A673 (cell line): ENCODE measurements around the gene SLIT3. TPM values are rescaled to one million over a fixed set of nuclear protein-coding genes. Genes with fewer than 3 reads are reported as not detected.

Experiments used
- BruUV-seq: library from RNA; stranded (reverse); fragments of 400-500 nt; replicated peaks from 2 replicates; lab custom pipeline; 2021; lab: Mats Ljungman, UMichigan
- CTCF ChIA-PET: fragments of 300-600 bp; sonication (Branson Sonifier 250); formaldehyde crosslinking; loops from one replicate; lab custom pipeline; 2022; ENCODE audit warnings: antibody characterized with exemption; lab: Charles Lee
- POLR2A ChIA-PET: fragments of 300-600 bp; sonication (Branson Sonifier 250); formaldehyde crosslinking; loops from one replicate; lab custom pipeline; 2022; ENCODE audit warnings: antibody characterized with exemption; ENCODE audit not compliant: low non-redundant PET; lab: Charles Lee
- DNase-seq: peaks from one replicate; pipeline ENCODE4 v3.0.0-alpha.2; 2015; ENCODE audit warnings: low spot score
- H3K27ac ChIP-seq: fragments of 200-600 bp; sonication (generic); 2 replicates; pipeline ENCODE4 v1.5.1; 2016; ENCODE audit warnings: mixed run types, low read depth, mild to moderate bottlenecking, mixed read lengths, antibody characterized with exemption, low read length; ENCODE audit not compliant: poor library complexity, severe bottlenecking
- H3K27me3 ChIP-seq: fragments of 200-600 bp; sonication (generic); replicated peaks from 2 replicates; pipeline ENCODE4 v1.6.1; 2017; ENCODE audit warnings: mixed run types, low read depth, mild to moderate bottlenecking, mixed read lengths, antibody characterized with exemption, low read length; ENCODE audit not compliant: insufficient read depth, poor library complexity
- H3K36me3 ChIP-seq: fragments of 200-600 bp; sonication (generic); 2 replicates; pipeline ENCODE4 v1.6.1; 2016; ENCODE audit warnings: mixed run types, mild to moderate bottlenecking, mixed read lengths, antibody characterized with exemption, low read length; ENCODE audit not compliant: insufficient read depth, poor library complexity, severe bottlenecking
- H3K4me1 ChIP-seq: fragments of 200-600 bp; sonication (generic); 2 replicates; pipeline ENCODE4 v1.6.1; 2017; ENCODE audit warnings: mixed run types, mild to moderate bottlenecking, mixed read lengths, antibody characterized with exemption, low read length; ENCODE audit not compliant: insufficient read depth, poor library complexity, severe bottlenecking
- H3K4me3 ChIP-seq: fragments of 200-600 bp; sonication (generic); 2 replicates; pipeline ENCODE4 v1.5.1; 2016; ENCODE audit warnings: low read depth, mixed run types, mild to moderate bottlenecking, mixed read lengths, low read length; ENCODE audit not compliant: poor library complexity, severe bottlenecking
- H3K9me3 ChIP-seq: fragments of 200-600 bp; sonication (generic); 2 replicates; pipeline ENCODE4 v1.6.1; 2016; ENCODE audit warnings: mixed run types, low read depth, mild to moderate bottlenecking, mixed read lengths, antibody characterized with exemption, low read length; ENCODE audit not compliant: poor library complexity, severe bottlenecking
- CTCF ChIP-seq: fragments of 300-800, 200-600 bp; sonication (generic); conservative IDR thresholded peaks from 2 replicates; pipeline ENCODE4 v1.5.1; 2017; ENCODE audit warnings: low read depth, mild to moderate bottlenecking, antibody characterized with exemption, low read length, moderate library complexity, mixed read lengths
- EZH2 ChIP-seq: fragments of 200-600 bp; sonication (generic); IDR thresholded peaks from 2 replicates; pipeline ENCODE4 v1.6.1; 2017; ENCODE audit warnings: borderline replicate concordance, low read depth, mild to moderate bottlenecking, mixed read lengths, antibody characterized with exemption, low read length; ENCODE audit not compliant: poor library complexity, severe bottlenecking
- intact Hi-C: fragments of 100-400 bp; cut with micrococcal nuclease; formaldehyde crosslinking; loops from one replicate; pipeline ENCODE4 v1.10.0; 2022; ENCODE audit not compliant: unreplicated experiment
- total RNA-seq: library from RNA; stranded (reverse); gene quantifications from 2 replicates; pipeline ENCODE4 v1.2.3, GENCODE V29; 2021

SLIT3 gene
- total RNA-seq, 1 experiment from 2014 or later = not detected

GRCh38 chr5:169339869-169340268 lies 38.9 kb upstream of the SLIT3 start:
- TF ChIP-seq CTCF = no peak
- no peak for TF ChIP-seq EZH2
- peaks cover 22% of the 10 kb centered on the region for H3K27me3 ChIP-seq
- CTCF ChIA-PET = no interaction called here

GRCh38 chr5:169336242-169336641 lies 35.3 kb upstream of the SLIT3 start:
- POLR2A ChIA-PET = no interaction called here
- TF ChIP-seq CTCF (no peak), EZH2 (no peak)
- intact Hi-C loops = no loop called here
- Histone ChIP-seq H3K9me3 (no peaks in the 10 kb centered on the region), H3K4me1 (no peaks in the 10 kb centered on the region), H3K27me3 (peaks cover 25% of the 10 kb centered on the region), H3K4me3 (no peak overlapping the region), H3K27ac (no peak overlapping the region), H3K36me3 (no peaks in the 10 kb centered on the region)
- DNase-seq = no peak
- no TSS peak for BruUV-seq
- CTCF ChIA-PET = no interaction called here

More at GRCh38 chr5:169339869-169340268, 38.9 kb upstream of the SLIT3 start:
- H3K27ac ChIP-seq = no peak overlapping the region
- intact Hi-C loops = no loop called here
- H3K4me3 ChIP-seq = no peak overlapping the region
- no peak for DNase-seq
- no TSS peak for BruUV-seq
- no peaks in the 10 kb centered on the region for H3K9me3 ChIP-seq
- POLR2A ChIA-PET = no interaction called here
- no peaks in the 10 kb centered on the region for H3K4me1 ChIP-seq
- no peaks in the 10 kb centered on the region for H3K36me3 ChIP-seq

GRCh38 chr5:169335806-169336205 lies 34.9 kb upstream of the SLIT3 start:
- Histone ChIP-seq H3K27ac (no peak overlapping the region), H3K36me3 (no peaks in the 10 kb centered on the region), H3K9me3 (no peaks in the 10 kb centered on the region), H3K4me1 (no peaks in the 10 kb centered on the region), H3K27me3 (peaks cover 24% of the 10 kb centered on the region), H3K4me3 (no peak overlapping the region)
- TF ChIP-seq EZH2 (no peak), CTCF (no peak)
- no TSS peak for BruUV-seq
- CTCF ChIA-PET = no interaction called here
- no peak for DNase-seq
- intact Hi-C loops = no loop called here
- POLR2A ChIA-PET = no interaction called here
